ENCODE results near the gene GALR2.

GALR2 gene

GRCh38 chr17:76102944-76103273, 28.3 kb downstream of the GALR2 start:
- no peak for DNase-seq

- peak; percentile 53 for DNase-seq
Observed at GRCh38 chr17:76103274-76104139, 28.9 kb downstream of the GALR2 start, which contains the start of gene EXOC7. Gene EXOC7 (minus strand): TSS chr17:76103787. CDS start chr17:76103692, 95 bp downstream.

- DNase-seq: no peak
Observed at GRCh38 chr17:76104140-76104895, 29.7 kb downstream of the GALR2 start.

GRCh38 chr17:76104896-76105231, 30.3 kb downstream of the GALR2 start:
- DNase-seq: no peak

GRCh38 chr17:76106703-76107102, 32.1 kb downstream of the GALR2 start:
- DNase-seq: no peak

GRCh38 chr17:76107509-76107908, 32.9 kb downstream of the GALR2 start:
- DNase-seq: no peak

- DNase-seq: no peak
Observed at GRCh38 chr17:76111956-76112355, 37.4 kb downstream of the GALR2 start.

- DNase-seq: no peak
Observed at GRCh38 chr17:76115138-76115754, 40.7 kb downstream of the GALR2 start.

- DNase-seq: no peak
Observed at GRCh38 chr17:76119409-76120371, 45.1 kb downstream of the GALR2 start.

GRCh38 chr17:76120658-76121008, 46.1 kb downstream of the GALR2 start:
- no peak for DNase-seq

- no peak for DNase-seq
Observed at GRCh38 chr17:76121932-76122430, 47.4 kb downstream of the GALR2 start.

- DNase-seq: no peak
Observed at GRCh38 chr17:76122431-76123190, 48.0 kb downstream of the GALR2 start.

- no peak for DNase-seq
Observed at GRCh38 chr17:76123191-76123499, 48.6 kb downstream of the GALR2 start.

- DNase-seq: no peak
Observed at GRCh38 chr17:76123749-76124581, 49.4 kb downstream of the GALR2 start.

- DNase-seq: no peak
Observed at GRCh38 chr17:76124582-76125390, 50.2 kb downstream of the GALR2 start.

GRCh38 chr17:76125391-76125675, 50.8 kb downstream of the GALR2 start:
- no peak for DNase-seq

- no peak for DNase-seq
Observed at GRCh38 chr17:76125922-76126321, 51.3 kb downstream of the GALR2 start.

Data from NCI-H2081 treated with DMSO at 0.1 percent for 48 hours (cell line).